Fibroblast of lung (primary cell): ENCODE measurements around the gene GUK1. TPM values are rescaled to one million over a fixed set of nuclear protein-coding genes. Genes with fewer than 3 reads are reported as not detected.

ENCODE experiments used
- polyA plus RNA-seq, 2 donors: library from polyadenylated mRNA; depleted of rRNA in 1 of 2; stranded (reverse) in 1 of 2; unstranded in 1 of 2; fragments of >200 nt; gene quantifications; 2 replicates each; pipeline ENCODE4 v1.2.1, GENCODE V29; 2011 to 2012; ENCODE audit warnings: missing spikeins in 1 of 2
- total RNA-seq: library from RNA; depleted of rRNA; stranded (reverse); fragments of >200 nt; gene quantifications from 2 replicates; pipeline ENCODE4 v1.2.1, GENCODE V29; 2014

Gene GUK1
- total and polyA plus RNA-seq, 2 donors (not counting 1 experiment from before 2014, with no cell fraction given), result 217 to 479 TPM

Other genes starting within 250 kb of the GUK1 start
- gene WNT9A, start 192.3 kb upstream of the GUK1 start, total RNA-seq, result 1.0 and 5.3 TPM in 2 replicates
- gene WNT9A, start 192.3 kb upstream of the GUK1 start, polyA plus RNA-seq, result 1.0 and 2.7 TPM in 2 replicates
- not detected in 2 replicates for gene WNT3A, start 133.3 kb upstream of the GUK1 start, total RNA-seq
- gene WNT3A, start 133.3 kb upstream of the GUK1 start, polyA plus RNA-seq, result not detected in 2 replicates
- gene ARF1, start 57.6 kb upstream of the GUK1 start, total RNA-seq, result 195 and 261 TPM in 2 replicates
- 546 and 642 TPM in 2 replicates for gene ARF1, start 57.6 kb upstream of the GUK1 start, polyA plus RNA-seq
- 7.6 and 8.0 TPM in 2 replicates for gene C1orf35, start 37.0 kb upstream of the GUK1 start, total RNA-seq
- gene C1orf35, start 37.0 kb upstream of the GUK1 start, polyA plus RNA-seq, result 4.8 and 7.0 TPM in 2 replicates
- 51.7 and 61.6 TPM in 2 replicates for gene MRPL55, start 31.0 kb upstream of the GUK1 start, total RNA-seq
- 39.5 and 41.0 TPM in 2 replicates for gene MRPL55, start 31.0 kb upstream of the GUK1 start, polyA plus RNA-seq
- 6.7 and 13.4 TPM in 2 replicates for gene GJC2, start 9.7 kb downstream of the GUK1 start, total RNA-seq
- 1.3 and 1.4 TPM in 2 replicates for gene GJC2, start 9.7 kb downstream of the GUK1 start, polyA plus RNA-seq
- gene IBA57, start 25.5 kb downstream of the GUK1 start, total RNA-seq, result 3.6 and 3.8 TPM in 2 replicates
- gene IBA57, start 25.5 kb downstream of the GUK1 start, polyA plus RNA-seq, result 1.3 and 1.4 TPM in 2 replicates
- gene OBSCN, start 67.8 kb downstream of the GUK1 start, total RNA-seq, result 14.4 and 16.8 TPM in 2 replicates
- gene OBSCN, start 67.8 kb downstream of the GUK1 start, polyA plus RNA-seq, result 0.78 and 0.87 TPM in 2 replicates